ENCODE data around the gene MYL10.
"Not testable (repeated sequence)": the region's sequence is repeated elsewhere in the genome, so short reads cannot be mapped to it uniquely, and the experiment has no call there.

Gene MYL10

DNA sequence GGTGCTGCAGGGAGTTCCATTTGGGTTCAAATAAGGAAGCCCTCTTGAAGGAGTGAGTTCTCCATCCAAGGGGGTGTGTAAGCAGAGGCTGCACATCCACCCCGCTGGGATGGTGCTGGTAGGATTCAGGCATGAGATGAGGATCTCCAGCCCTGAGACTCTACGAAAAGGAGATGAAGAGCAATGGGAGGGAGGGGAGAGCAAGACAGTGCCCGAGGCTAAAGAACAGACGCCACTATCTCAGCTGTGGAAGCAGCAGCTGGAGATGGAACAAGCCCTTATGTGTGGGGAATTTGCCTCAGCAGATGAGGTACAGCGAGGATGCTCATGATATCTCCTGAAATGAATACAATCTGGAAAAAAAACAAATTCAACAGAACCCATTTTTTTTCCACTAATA is 28.1 kb upstream of the MYL10 start:
- no peak for DNase-seq (ENCODE audit: extremely low read depth in 1 of 2, low read depth in 1 of 2)

DNA sequence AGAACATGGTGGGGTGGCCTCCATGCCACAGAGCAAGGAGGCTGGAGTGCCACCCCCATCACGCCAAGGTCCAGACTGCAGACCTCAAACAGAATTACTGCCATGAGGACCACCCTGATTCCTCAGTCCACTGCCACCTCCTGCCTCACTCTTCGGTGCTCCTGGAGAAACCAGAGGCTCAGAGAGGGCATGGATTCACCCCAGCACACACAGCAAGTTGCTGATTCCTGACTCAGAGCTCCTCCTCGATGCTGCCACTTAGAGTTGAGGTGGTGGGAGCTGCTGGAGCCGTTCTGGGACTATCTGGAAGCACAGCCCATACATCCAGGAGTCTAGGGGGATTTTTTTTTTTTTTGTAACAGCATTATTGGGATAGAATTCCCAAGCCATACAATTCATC is 22.0 kb upstream of the MYL10 start:
- DNase-seq (ENCODE audit: extremely low read depth in 1 of 2, low read depth in 1 of 2): no peak

GRCh38 chr7:101650579-101651081 is 21.5 kb upstream of the MYL10 start:
- DNase-seq (ENCODE audit: extremely low read depth in 1 of 2, low read depth in 1 of 2): no peak

- DNase-seq (ENCODE audit: extremely low read depth in 1 of 2, low read depth in 1 of 2): not testable (repeated sequence)
Observed at GRCh38 chr7:101647876-101648275, 18.8 kb upstream of the MYL10 start.

- DNase-seq (ENCODE audit: extremely low read depth in 1 of 2, low read depth in 1 of 2): no peak
Observed at GRCh38 chr7:101645951-101646350, 16.9 kb upstream of the MYL10 start.

DNA sequence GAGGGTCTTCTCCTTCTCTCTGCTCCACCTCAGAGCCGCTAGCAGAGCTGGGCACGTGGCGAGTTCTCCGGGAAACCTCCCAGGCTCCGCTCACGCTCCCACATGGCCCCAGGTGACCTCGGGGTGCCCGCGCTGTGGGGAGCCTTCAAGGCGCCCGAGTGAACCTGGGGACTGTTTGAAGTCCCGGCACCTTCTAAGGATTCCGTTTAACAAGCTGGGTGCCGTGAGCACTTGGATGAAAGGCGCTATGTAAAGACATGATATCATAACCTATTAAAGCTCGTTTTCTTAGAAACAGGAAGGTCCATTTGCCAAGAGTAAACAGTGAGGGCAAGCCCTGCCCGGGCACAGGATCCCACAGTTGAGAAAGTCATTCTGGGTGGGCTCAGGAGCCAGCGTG is 15.8 kb upstream of the MYL10 start:
- DNase-seq (ENCODE audit: extremely low read depth in 1 of 2, low read depth in 1 of 2): no peak

GRCh38 chr7:101639127-101639526 is 10.0 kb upstream of the MYL10 start:
- not testable (repeated sequence) for DNase-seq (ENCODE audit: extremely low read depth in 1 of 2, low read depth in 1 of 2)

- no peak for DNase-seq (ENCODE audit: extremely low read depth in 1 of 2, low read depth in 1 of 2)
Observed at GRCh38 chr7:101636822-101637623, 7.9 kb upstream of the MYL10 start.

DNA sequence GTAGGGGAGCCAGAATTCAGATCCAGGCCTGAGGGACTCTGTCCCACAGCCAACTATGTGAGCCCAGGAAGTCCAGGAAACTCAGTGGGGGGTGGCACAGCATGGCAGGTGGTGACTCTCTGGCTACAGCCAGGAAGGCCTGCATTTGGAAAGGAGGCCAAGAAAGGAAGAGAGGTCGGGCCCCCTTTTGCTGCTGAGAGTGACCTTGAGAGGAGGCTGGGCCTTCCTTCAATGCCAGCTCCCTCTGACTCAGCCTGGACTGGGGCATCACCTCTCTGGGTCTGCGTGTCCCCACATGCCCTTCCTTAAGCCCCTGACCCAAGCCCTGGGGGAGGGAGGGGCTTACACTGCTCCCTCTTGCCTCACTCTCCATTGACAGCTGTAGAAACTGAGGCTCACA is 6.4 kb upstream of the MYL10 start:
- no peak for DNase-seq (ENCODE audit: extremely low read depth in 1 of 2, low read depth in 1 of 2)

- DNase-seq (ENCODE audit: extremely low read depth in 1 of 2, low read depth in 1 of 2): no peak
Observed at GRCh38 chr7:101634196-101634717, 5.2 kb upstream of the MYL10 start.

DNA sequence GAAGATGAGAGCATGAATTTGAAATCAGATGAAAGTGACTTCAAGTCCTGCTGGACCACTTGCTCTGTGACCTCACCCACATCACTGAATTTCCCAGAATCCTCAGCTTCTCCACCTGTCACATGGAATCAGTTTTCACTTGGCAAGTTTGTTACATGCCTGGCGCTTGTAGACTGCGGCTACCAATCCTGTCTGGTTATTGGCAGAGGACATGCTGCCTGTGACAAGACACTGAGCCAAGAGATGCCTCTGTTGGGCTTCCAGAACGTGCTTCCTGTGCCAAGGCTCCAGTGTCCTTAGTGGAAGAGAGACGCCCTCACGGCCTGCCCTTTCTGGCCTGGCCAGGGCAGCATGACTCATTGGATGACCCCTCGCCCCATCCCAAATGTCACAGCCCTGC is 4.4 kb upstream of the MYL10 start:
- no peak for DNase-seq (ENCODE audit: extremely low read depth in 1 of 2, low read depth in 1 of 2)

GRCh38 chr7:101632641-101633040 is 3.5 kb upstream of the MYL10 start:
- DNase-seq (ENCODE audit: extremely low read depth in 1 of 2, low read depth in 1 of 2): no peak

- no peak for DNase-seq (ENCODE audit: extremely low read depth in 1 of 2, low read depth in 1 of 2)
Observed at GRCh38 chr7:101631224-101631714, 2.2 kb upstream of the MYL10 start.

- no peak for DNase-seq (ENCODE audit: extremely low read depth in 1 of 2, low read depth in 1 of 2)
Observed at GRCh38 chr7:101630591-101630990, 1.5 kb upstream of the MYL10 start.

DNA sequence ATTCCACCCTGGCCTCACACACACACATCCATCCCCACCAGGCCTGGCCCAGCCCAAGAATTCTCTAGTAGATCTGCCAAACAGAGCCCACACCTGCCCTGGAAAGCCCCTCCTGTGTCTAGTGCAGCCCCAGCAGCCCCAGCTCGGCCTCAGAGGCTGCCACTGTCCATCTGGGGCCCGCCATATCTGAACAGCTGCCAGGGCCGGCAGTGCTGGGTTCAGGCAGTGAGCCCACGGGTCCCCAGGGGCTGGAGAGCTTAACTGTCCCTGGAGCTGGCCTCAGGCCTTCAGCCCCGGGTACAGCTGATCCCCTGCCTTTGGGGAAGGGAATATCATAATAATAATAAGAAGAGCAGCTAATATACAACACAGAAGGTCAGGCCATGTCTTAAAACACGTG is 574 bp downstream of the MYL10 start:
- DNase-seq (ENCODE audit: extremely low read depth in 1 of 2, low read depth in 1 of 2): no peak

GRCh38 chr7:101626758-101627157 is 2.3 kb downstream of the MYL10 start:
- no peak for DNase-seq (ENCODE audit: extremely low read depth in 1 of 2, low read depth in 1 of 2)

DNA sequence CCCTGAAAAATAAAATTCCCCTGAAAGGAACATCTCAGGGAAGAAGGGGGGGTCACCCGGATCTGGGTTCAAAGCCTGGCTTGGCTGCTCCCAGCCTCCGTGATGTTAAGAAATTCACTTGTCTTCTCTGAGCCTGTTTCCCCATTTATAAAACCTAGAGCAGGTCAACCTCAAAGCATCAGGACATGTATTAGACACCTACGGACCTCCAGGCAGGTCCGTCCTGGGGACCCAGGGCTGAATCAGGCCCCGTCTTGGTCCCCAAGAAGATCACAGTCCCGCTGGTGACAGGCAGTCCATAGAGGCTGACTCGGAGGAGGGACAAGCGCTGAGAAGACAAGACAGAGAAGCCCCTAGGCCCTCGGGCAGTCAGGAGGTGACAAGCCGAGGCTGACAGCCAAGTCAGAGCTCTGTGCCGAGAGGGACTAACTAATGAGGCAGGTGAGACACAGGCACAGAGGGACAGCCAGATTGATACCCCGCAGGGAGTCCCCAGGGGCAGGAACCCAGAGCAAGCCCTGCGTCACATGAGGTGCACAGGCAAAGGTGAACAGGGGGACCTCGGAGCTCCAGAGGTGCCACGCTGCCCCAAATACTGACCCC is 2.9 kb downstream of the MYL10 start:
- DNase-seq (ENCODE audit: extremely low read depth in 1 of 2, low read depth in 1 of 2): no peak

DNA sequence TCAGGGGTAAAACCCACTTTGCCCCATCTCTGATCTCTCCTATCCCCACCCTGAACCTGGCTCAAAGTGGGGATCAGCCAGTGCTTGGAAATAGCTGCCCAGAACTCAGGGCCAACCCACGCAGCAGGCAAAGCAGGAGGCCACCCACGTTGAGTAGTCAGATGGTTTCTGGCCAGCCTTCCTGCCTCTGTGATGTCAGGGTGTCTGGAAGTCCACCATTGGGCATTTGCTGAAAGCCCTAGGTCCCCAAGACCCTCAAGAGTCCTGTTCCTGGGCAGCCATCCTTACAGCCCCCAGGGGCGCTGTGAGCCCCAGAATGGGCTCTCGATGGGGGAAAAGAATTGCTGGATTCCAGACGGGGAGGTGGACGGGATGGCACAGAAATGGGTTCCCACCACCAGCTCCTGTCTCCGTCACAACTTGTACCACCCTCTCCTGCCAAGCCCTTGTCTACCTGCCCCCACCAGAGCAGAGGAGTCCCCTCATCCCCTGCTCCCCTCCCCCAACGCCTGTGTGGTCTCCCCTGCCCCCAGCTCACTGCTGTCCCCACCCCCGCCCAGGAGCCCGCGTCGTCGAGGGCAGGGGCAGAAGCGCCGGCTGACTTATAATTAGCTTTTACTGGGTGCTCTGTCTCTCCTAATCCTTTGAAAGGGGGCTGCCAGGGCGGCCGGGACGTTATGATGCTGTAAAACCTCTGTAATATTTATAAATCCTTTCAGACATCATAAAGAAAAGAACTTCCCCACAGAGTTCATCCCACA is 3.9 kb downstream of the MYL10 start:
- no peak for DNase-seq (ENCODE audit: extremely low read depth in 1 of 2, low read depth in 1 of 2)

- DNase-seq (ENCODE audit: extremely low read depth in 1 of 2, low read depth in 1 of 2): no peak
Observed at GRCh38 chr7:101624246-101625001, 4.7 kb downstream of the MYL10 start.

GRCh38 chr7:101622609-101623173 is 6.4 kb downstream of the MYL10 start:
- DNase-seq (ENCODE audit: extremely low read depth in 1 of 2, low read depth in 1 of 2): no peak

All from stimulated activated CD8-positive, alpha-beta memory T cell treated with anti-CD3 and anti-CD28 coated beads, Interleukin-7, amount 100 ng/mL, for 48 hours (primary cell).